Panc1 (cell line): ENCODE data around the gene KCTD1.

Experiments used
- CTCF ChIP-seq: fragments of 450-650 bp; IDR thresholded peaks from 2 replicates; pipeline ENCODE4 v1.5.1; 2017; ENCODE audit warnings: mild to moderate bottlenecking
- POLR2AphosphoS5 ChIP-seq: IDR thresholded peaks from 2 replicates; pipeline ENCODE4 v1.6.1; 2012; ENCODE audit warnings: mild to moderate bottlenecking, low read depth, low read length, moderate library complexity

- TF ChIP-seq POLR2AphosphoS5 (no peak), CTCF (peak; percentile 65; the same call in 1 of the 2 replicates)
These were observed 90.6 kb downstream of the KCTD1 start for GRCh38 chr18:26457611-26458353.
